K562 (cell line): Measurements from ENCODE around the gene UGT1A10.

Experiments used
- CTCF ChIP-seq, 3 experiments: IDR thresholded peaks in 2 of 3; conservative IDR thresholded peaks in 1 of 3; 2 replicates each; pipeline ENCODE4 v1.5.1; 2011 to 2012; ENCODE audit warnings: low read length in 3 of 3, mild to moderate bottlenecking in 3 of 3, control low read depth in 2 of 3, improper control_type of control experiment in 1 of 3, inconsistent platforms in 1 of 3, low read depth in 1 of 3, mixed read lengths in 1 of 3, moderate library complexity in 1 of 3; ENCODE audit not compliant: insufficient read depth in 2 of 3
- GATA2 ChIP-seq: sonication (generic); formaldehyde crosslinking; IDR thresholded peaks from 2 replicates; pipeline ENCODE4 v1.4.0; 2020; ENCODE audit warnings: mild to moderate bottlenecking, missing genetic modification reagents
- NFRKB ChIP-seq: fragments of 450-650 bp; IDR thresholded peaks from 2 replicates; pipeline ENCODE4 v1.6.1; 2016; ENCODE audit warnings: low read depth
- NR2C1 ChIP-seq, 2 experiments: fragments of 450-650 bp; IDR thresholded peaks; 2 replicates each; pipeline ENCODE4 v1.6.1; 2017; ENCODE audit warnings: mild to moderate bottlenecking in 2 of 2, antibody characterized with exemption in 1 of 2, inconsistent platforms in 1 of 2, missing compliant biosample characterization in 1 of 2, missing genetic modification characterization in 1 of 2
- NR2C2 ChIP-seq, 2 experiments: fragments of 200-800 bp in 1 of 2; sonication (Bioruptor generic) in 1 of 2; sonication (generic) in 1 of 2; formaldehyde crosslinking in 1 of 2; IDR thresholded peaks; 2 replicates each; pipeline versions ENCODE4 v1.6.1 to v1.8.0; 2016 to 2022; ENCODE audit warnings: mild to moderate bottlenecking in 1 of 2, missing compliant biosample characterization in 1 of 2, missing genetic modification characterization in 1 of 2, missing genetic modification reagents in 1 of 2
- TBL1XR1 ChIP-seq, 2 experiments: IDR thresholded peaks; 2 replicates each; pipeline ENCODE4 v1.6.1; 2012; ENCODE audit warnings: improper control_type of control experiment in 2 of 2, low read length in 2 of 2, mild to moderate bottlenecking in 1 of 2
- TCF7 ChIP-seq: sonication (generic); IDR thresholded peaks from 2 replicates; pipeline ENCODE4 v1.6.1; 2016; ENCODE audit warnings: antibody characterized with exemption, borderline replicate concordance
- ZBTB11 ChIP-seq, 3 experiments: fragments of 200-800 bp in 1 of 3; fragments of 250-450 bp in 1 of 3; fragments of 450-650 bp in 1 of 3; sonication (Bioruptor Pico) in 1 of 3; sonication (Bioruptor generic) in 1 of 3; formaldehyde crosslinking in 1 of 3; IDR thresholded peaks; 2 replicates each; pipeline versions ENCODE4 v1.6.1 to v1.8.0; 2016 to 2022; ENCODE audit warnings: mild to moderate bottlenecking in 2 of 3, missing genetic modification characterization in 2 of 3, missing compliant biosample characterization in 1 of 3, moderate library complexity in 1 of 3
- ZFP36 ChIP-seq: fragments of 150-350 bp; IDR thresholded peaks from 2 replicates; pipeline ENCODE4 v1.6.1; 2018; ENCODE audit warnings: low read length, low read depth; ENCODE audit not compliant: partially characterized antibody

GRCh38 chr2:233768076-233768475, 131.8 kb downstream of the UGT1A10 start:
- TF ChIP-seq ZFP36 (no peak), NR2C2 (CRISPR knock-in tag; IDR thresholded peaks at IDR 0.05) (no peak), NR2C2 (tag; IDR thresholded peaks at IDR 0.05) (no peak), TBL1XR1 (IDR thresholded peaks at IDR 0.05; ENCODE audit: low read length in 2 of 2) (no peak), NFRKB (no peak), TCF7 (no peak), GATA2 (CRISPR knock-in tag) (no peak), ZBTB11 (CRISPR knock-in tag; IDR thresholded peaks at IDR 0.05) (no peak), CTCF (IDR thresholded peaks at IDR 0.05 in 2 of 3, conservative IDR thresholded peaks at IDR 0.05 in 1 of 3; ENCODE audit: insufficient read depth in 2 of 3, low read depth in 1 of 3, low read length in 3 of 3) (no peak), NR2C1 (IDR thresholded peaks at IDR 0.05) (no peak), NR2C1 (tag; IDR thresholded peaks at IDR 0.05) (no peak)
